Thymus (tissue), 11 donors: ENCODE results near the gene MORC3. TPM values are rescaled to one million over a fixed set of nuclear protein-coding genes. Genes with fewer than 3 reads are reported as not detected.

Experiments
- DNase-seq, 9 donors: peaks; one replicate each; pipeline ENCODE4 v3.0.0-alpha.2; 2013; ENCODE audit warnings: low spot score in 9 of 9, low read depth in 6 of 9, missing footprints in 1 of 9
- H3K27ac ChIP-seq, 2 donors: one replicate each; pipeline ENCODE4 v1.5.1; 2013; ENCODE audit warnings: control low read depth in 1 of 2, low read depth in 1 of 2, low read length in 1 of 2, mild to moderate bottlenecking in 1 of 2, moderate library complexity in 1 of 2
- H3K27me3 ChIP-seq, 2 donors: one replicate each; pipeline ENCODE4 v1.5.1; 2013; ENCODE audit warnings: low read length in 1 of 2; ENCODE audit not compliant: control insufficient read depth in 2 of 2, insufficient read depth in 1 of 2
- H3K36me3 ChIP-seq, 2 donors: one replicate each; pipeline ENCODE4 v1.5.1; 2013; ENCODE audit warnings: low read length in 1 of 2, mild to moderate bottlenecking in 1 of 2, moderate library complexity in 1 of 2; ENCODE audit not compliant: control insufficient read depth in 2 of 2, insufficient read depth in 2 of 2
- H3K4me1 ChIP-seq, 2 donors: one replicate each; pipeline ENCODE4 v1.5.1; 2013; ENCODE audit warnings: low read length in 2 of 2; ENCODE audit not compliant: control insufficient read depth in 2 of 2, insufficient read depth in 2 of 2
- H3K4me3 ChIP-seq, 2 donors: one replicate each; pipeline ENCODE4 v1.5.1; 2013; ENCODE audit warnings: low read length in 2 of 2, control low read depth in 1 of 2, mild to moderate bottlenecking in 1 of 2
- H3K9me3 ChIP-seq, 2 donors: one replicate each; pipeline ENCODE4 v1.5.1; 2013; ENCODE audit warnings: low read length in 1 of 2, mild to moderate bottlenecking in 1 of 2; ENCODE audit not compliant: control insufficient read depth in 2 of 2, insufficient read depth in 1 of 2
- WGBS: extraction: QIAGEN DNeasy Blood & Tissue Kit; methylation state at CpG from one replicate; pipeline ENCODE4 v1.1.7; 2013; 5-methylcytosine and 5-hydroxymethylcytosine counted together
- polyA plus RNA-seq: library from polyadenylated mRNA; stranded (reverse); fragments of 200-250 nt; gene quantifications from one replicate; pipeline ENCODE4 v1.2.3, GENCODE V29; 2013
- total RNA-seq: library from RNA; stranded (reverse); fragments of 120-200 nt; gene quantifications from one replicate; pipeline ENCODE4 v1.2.4, GENCODE V29; 2013
- donor health status: healthy.

Gene MORC3
- total and polyA plus RNA-seq, 2 donors = 33.2 to 48.1 TPM

DNA sequence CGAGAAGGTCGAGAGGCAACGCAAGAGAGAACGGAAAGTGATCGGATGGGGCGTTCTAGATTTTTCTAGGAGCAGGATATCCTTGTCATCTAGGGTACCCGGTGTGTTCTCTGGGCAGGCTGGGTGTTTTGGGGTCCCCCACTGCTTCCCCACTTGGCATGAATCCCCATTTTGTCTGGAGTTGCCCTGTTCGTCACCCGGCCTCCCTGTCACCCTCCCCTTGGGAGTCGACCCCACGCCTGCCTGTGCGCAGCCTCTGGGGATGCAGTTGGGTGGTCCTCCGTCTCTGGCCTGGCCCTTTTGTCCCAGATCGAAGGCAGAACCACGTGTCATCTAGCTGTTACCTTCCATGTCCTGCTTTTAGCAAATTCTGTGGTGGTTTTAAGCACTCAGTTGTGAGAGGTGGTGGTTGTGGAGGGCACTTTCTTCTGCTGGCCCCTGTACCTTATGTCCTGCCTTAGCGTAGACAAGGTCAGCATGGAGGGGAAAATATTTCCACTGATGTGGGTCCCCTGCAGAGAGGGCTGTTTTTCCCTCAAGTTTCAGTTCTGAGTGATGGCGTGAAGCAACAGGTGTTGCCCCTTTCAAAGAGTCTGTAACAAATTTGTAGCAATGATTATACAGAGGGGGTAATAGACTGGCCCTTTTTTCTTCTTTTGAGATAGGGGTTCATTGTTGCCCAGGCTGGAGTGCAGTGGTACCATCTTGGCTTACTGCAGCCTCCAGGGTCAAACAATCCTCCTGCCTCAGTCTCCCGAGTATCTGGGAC, 100.8 kb downstream of the MORC3 start:
- no peak for DNase-seq
- no peak overlapping the region for H3K27ac ChIP-seq
- no peaks in the 10 kb centered on the region for H3K4me1 ChIP-seq
- H3K9me3 ChIP-seq = no peaks in the 10 kb centered on the region
- H3K4me3 ChIP-seq = no peak overlapping the region
- peaks cover 3 to 5% of the 10 kb centered on the region in 2 donors for H3K36me3 ChIP-seq
- WGBS = 96% methylated on average over 18 of the region's 18 CpGs
- H3K27me3 ChIP-seq = no peaks in the 10 kb centered on the region

DNA sequence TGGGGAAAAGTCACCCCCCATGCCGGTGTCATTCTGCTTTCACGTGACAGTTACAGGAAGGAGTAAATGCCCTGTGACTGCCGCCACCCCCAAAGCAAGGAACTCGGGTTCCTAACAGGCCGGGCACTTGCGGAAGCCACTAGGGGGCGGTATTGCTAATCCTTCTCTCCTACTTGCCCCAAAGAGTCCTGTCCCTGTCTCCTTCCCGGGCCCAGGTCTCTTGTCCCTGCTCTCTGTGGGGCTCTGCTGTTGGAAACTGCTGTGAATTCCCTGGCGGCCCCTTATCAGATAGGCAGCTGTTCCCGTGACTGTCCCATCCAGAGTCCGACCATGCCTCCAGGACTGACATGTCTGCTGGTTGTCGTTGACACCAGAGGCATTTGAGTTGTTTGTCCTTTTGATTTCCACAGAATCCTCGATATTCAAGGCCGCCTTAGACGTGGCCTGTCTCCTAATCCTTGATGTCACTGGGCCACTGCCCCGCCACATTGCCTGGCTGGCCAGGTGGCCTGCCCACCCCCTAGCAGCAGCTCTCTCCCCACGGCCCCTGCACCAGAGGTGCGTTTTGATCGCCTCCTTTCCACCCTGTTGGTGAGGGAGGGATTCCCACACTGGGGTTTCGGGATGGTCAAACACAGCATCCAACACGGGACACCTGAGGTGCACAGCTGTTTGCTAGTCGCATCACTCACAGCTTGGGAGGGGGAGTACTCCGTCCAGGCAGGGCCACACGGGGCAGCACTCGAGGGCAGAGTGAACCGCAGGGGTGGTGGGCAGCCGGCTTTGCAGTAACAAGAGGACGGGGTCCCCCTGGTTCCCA, 102.5 kb downstream of the MORC3 start:
- no peaks in the 10 kb centered on the region for H3K9me3 ChIP-seq
- WGBS = 78% methylated on average over 28 of the region's 28 CpGs
- H3K4me3 ChIP-seq = no peak overlapping the region
- DNase-seq = peak in 5 of 9 donors; percentile 12 to 58 (median 35)
- no peak overlapping the region for H3K27ac ChIP-seq
- H3K27me3 ChIP-seq = no peaks in the 10 kb centered on the region
- no peaks in the 10 kb centered on the region for H3K4me1 ChIP-seq
- H3K36me3 ChIP-seq = no peaks in the 10 kb centered on the region

DNA sequence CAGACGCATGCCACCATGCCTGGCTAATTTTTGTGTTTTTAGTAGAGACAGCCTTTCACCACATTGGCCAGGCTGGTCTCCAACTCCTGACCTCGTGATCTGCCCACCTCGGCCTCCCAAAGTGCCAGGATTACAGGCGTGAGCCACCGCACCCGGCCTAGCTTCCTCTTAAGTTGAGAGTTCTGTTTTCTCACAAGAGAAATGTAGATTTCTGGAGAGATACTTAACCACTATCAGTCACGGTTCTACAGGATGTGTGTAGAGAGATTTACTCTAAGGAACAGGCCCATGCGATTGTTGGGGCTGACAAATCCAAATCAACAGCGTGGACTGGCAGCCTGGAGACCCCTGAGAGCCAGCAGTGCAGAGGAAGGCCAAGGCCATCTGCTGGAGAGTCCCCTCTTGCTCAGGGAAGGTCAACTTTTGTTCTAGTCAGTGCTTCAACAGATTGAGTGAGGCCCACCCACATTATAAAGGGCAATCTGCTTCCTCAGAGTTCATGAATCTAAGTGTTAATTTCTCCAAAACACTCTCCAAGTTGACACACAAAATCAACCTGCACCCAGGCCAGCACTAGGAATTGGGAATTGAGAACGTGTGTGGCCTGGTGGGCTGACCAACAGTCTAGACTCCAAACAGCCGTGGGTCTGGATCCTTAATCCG, 103.9 kb downstream of the MORC3 start:
- H3K36me3 ChIP-seq = no peaks in the 10 kb centered on the region
- no peak for DNase-seq
- no peak overlapping the region for H3K4me3 ChIP-seq
- no peaks in the 10 kb centered on the region for H3K9me3 ChIP-seq
- H3K4me1 ChIP-seq = no peaks in the 10 kb centered on the region
- no peak overlapping the region for H3K27ac ChIP-seq
- 87% methylated on average over 12 of the region's 12 CpGs for WGBS
- peaks cover 0 to 4% of the 10 kb centered on the region in 2 donors for H3K27me3 ChIP-seq

DNA sequence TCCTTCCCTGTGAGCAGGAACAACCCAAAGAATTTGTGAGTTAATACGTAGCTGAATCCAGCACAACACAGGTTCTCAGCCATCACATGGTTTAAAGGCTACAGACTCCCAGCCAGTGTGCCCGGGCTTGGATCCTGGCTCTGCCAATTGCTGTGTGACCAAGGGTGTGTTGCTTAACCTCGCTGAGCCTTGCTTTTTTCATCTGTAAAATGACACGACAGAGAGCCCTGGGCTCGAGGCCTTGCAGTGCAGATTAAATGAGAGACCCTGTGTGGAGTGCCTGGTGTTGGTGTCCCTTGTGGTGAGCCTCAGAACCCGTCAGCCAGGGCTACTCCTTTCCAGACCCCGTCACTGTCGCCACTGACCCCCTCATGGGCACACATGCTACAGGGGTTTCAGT, 104.6 kb downstream of the MORC3 start:
- Histone ChIP-seq H3K27ac (no peak overlapping the region), H3K36me3 (no peaks in the 10 kb centered on the region), H3K4me3 (no peak overlapping the region), H3K4me1 (no peaks in the 10 kb centered on the region), H3K27me3 (peaks cover 0 to 10% of the 10 kb centered on the region in 2 donors), H3K9me3 (no peaks in the 10 kb centered on the region)
- no peak for DNase-seq
- 98% methylated on average over 8 of the region's 8 CpGs for WGBS

DNA sequence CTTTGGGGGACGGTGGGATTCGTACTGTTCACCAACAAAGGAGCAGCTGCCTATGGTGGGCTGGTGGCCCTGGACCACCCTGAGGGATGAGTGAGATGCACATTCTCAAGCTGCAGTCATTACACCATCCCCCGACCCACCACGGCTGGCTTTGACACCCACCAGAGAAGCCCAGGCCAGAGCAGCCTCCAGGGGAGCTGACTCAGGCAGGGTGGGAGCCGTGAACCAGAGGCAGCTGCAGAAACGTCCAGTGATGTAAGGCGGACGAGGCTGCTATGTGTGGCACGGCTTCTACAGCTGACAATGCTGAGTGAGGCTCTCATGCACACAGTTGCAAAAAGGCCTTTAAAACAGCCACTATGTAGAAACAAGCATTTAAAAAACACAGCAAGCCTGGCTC, 105.3 kb downstream of the MORC3 start:
- WGBS = 97% methylated on average over 9 of the region's 9 CpGs
- no peak overlapping the region for H3K27ac ChIP-seq
- H3K4me3 ChIP-seq = no peak overlapping the region
- peaks cover 4 to 5% of the 10 kb centered on the region in 2 donors for H3K4me1 ChIP-seq
- no peak for DNase-seq
- H3K36me3 ChIP-seq = no peaks in the 10 kb centered on the region
- peaks cover 0 to 17% of the 10 kb centered on the region in 2 donors for H3K27me3 ChIP-seq
- H3K9me3 ChIP-seq = no peaks in the 10 kb centered on the region

Other genes with a start within 250 kb of the MORC3 start
- 1.5 TPM for gene CBR3, start 185.1 kb upstream of the MORC3 start, total RNA-seq
- gene CBR3, start 185.1 kb upstream of the MORC3 start, polyA plus RNA-seq = 9.1 TPM
- gene DOP1B, start 163.4 kb upstream of the MORC3 start, total RNA-seq = 6.5 TPM
- gene DOP1B, start 163.4 kb upstream of the MORC3 start, polyA plus RNA-seq = 5.7 TPM
- 6.1 TPM for gene CHAF1B, start 65.2 kb downstream of the MORC3 start, total RNA-seq
- gene CHAF1B, start 65.2 kb downstream of the MORC3 start, polyA plus RNA-seq = 1.8 TPM
- gene CLDN14, start 159.9 kb downstream of the MORC3 start, total RNA-seq = 0.14 TPM
- gene CLDN14, start 159.9 kb downstream of the MORC3 start, polyA plus RNA-seq = 0.78 TPM